B cell (primary cell): ENCODE results near the gene SMARCC1.

Experiments used
- EZH2 ChIP-seq: IDR thresholded peaks from 2 replicates; pipeline ENCODE4 v1.6.1; 2012; ENCODE audit warnings: borderline replicate concordance, low read depth, mild to moderate bottlenecking, moderate library complexity, low read length; ENCODE audit not compliant: insufficient read depth, poor library complexity, severe bottlenecking
- TF ChIP-seq, protein P1 (sequence below): fragments of 200-600 bp; IDR thresholded peaks from one replicate; pipeline ENCODE4 v1.8.0; 2022; ENCODE audit warnings: antibody characterized with exemption, mild to moderate bottlenecking

GRCh38 chr3:47666118-47666517 is 115.6 kb downstream of the SMARCC1 start:
- TF ChIP-seq, protein P1, sequence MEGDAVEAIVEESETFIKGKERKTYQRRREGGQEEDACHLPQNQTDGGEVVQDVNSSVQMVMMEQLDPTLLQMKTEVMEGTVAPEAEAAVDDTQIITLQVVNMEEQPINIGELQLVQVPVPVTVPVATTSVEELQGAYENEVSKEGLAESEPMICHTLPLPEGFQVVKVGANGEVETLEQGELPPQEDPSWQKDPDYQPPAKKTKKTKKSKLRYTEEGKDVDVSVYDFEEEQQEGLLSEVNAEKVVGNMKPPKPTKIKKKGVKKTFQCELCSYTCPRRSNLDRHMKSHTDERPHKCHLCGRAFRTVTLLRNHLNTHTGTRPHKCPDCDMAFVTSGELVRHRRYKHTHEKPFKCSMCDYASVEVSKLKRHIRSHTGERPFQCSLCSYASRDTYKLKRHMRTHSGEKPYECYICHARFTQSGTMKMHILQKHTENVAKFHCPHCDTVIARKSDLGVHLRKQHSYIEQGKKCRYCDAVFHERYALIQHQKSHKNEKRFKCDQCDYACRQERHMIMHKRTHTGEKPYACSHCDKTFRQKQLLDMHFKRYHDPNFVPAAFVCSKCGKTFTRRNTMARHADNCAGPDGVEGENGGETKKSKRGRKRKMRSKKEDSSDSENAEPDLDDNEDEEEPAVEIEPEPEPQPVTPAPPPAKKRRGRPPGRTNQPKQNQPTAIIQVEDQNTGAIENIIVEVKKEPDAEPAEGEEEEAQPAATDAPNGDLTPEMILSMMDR, result no peak
- TF ChIP-seq EZH2, result no peak
